H9 (cell line): ENCODE measurements around the gene MTO1. TPM values are rescaled to one million over a fixed set of nuclear protein-coding genes. Genes with fewer than 3 reads are reported as not detected.

Source experiments
- DNase-seq: peaks from one replicate; pipeline ENCODE4 v3.0.0-alpha.2; 2017
- H2AFZ ChIP-seq: one replicate; pipeline ENCODE4 v1.6.1; 2013; ENCODE audit warnings: mild to moderate bottlenecking, low read length, control low read depth, moderate library complexity
- H2AK5ac ChIP-seq: 2 replicates; pipeline ENCODE4 v1.6.1; 2013; ENCODE audit warnings: low read length, control low read depth, mixed read lengths; ENCODE audit not compliant: insufficient read length
- H2BK120ac ChIP-seq: one replicate; pipeline ENCODE4 v1.6.1; 2013; ENCODE audit warnings: low read depth, mild to moderate bottlenecking, low read length, control low read depth, inconsistent platforms; ENCODE audit not compliant: poor library complexity, severe bottlenecking
- H2BK12ac ChIP-seq: 2 replicates; pipeline ENCODE4 v1.6.1; 2013; ENCODE audit warnings: low read length, control low read depth, mixed read lengths, low read depth; ENCODE audit not compliant: insufficient read length
- H2BK15ac ChIP-seq: 2 replicates; pipeline ENCODE4 v1.6.1; 2013; ENCODE audit warnings: low read depth, low read length, control low read depth
- H2BK20ac ChIP-seq: one replicate; pipeline ENCODE4 v1.6.1; 2013; ENCODE audit warnings: low read depth, mild to moderate bottlenecking, low read length, control low read depth, inconsistent platforms; ENCODE audit not compliant: poor library complexity, severe bottlenecking
- H2BK5ac ChIP-seq: 2 replicates; pipeline ENCODE4 v1.6.1; 2013; ENCODE audit warnings: low read length, control low read depth, mixed read lengths; ENCODE audit not compliant: insufficient read length
- H3K14ac ChIP-seq: 2 replicates; pipeline ENCODE4 v1.6.1; 2013; ENCODE audit warnings: low read length, control low read depth; ENCODE audit not compliant: insufficient read depth
- H3K18ac ChIP-seq: 2 replicates; pipeline ENCODE4 v1.6.1; 2013; ENCODE audit warnings: low read depth, mild to moderate bottlenecking, mixed read lengths, low read length, control low read depth; ENCODE audit not compliant: insufficient read length
- H3K23ac ChIP-seq: 2 replicates; pipeline ENCODE4 v1.6.1; 2013; ENCODE audit warnings: low read length, control low read depth, mixed read lengths, low read depth; ENCODE audit not compliant: insufficient read length
- H3K23me2 ChIP-seq: 2 replicates; pipeline ENCODE4 v1.6.1; 2013; ENCODE audit warnings: low read depth, mild to moderate bottlenecking, mixed read lengths, low read length, control low read depth; ENCODE audit not compliant: insufficient read length, poor library complexity, severe bottlenecking
- H3K27ac ChIP-seq: 2 replicates; pipeline ENCODE4 v1.5.1; 2013; ENCODE audit warnings: low read length, control low read depth, mixed read lengths, low read depth; ENCODE audit not compliant: insufficient read length
- H3K27me3 ChIP-seq: 2 replicates; pipeline ENCODE4 v1.6.1; 2013; ENCODE audit warnings: low read length, control low read depth, inconsistent platforms; ENCODE audit not compliant: insufficient read depth
- H3K4ac ChIP-seq: 2 replicates; pipeline ENCODE4 v1.6.1; 2013; ENCODE audit warnings: low read depth, mild to moderate bottlenecking, control low read depth, inconsistent platforms, low read length, moderate library complexity
- H3K4me1 ChIP-seq: 2 replicates; pipeline ENCODE4 v1.6.1; 2013; ENCODE audit warnings: low read length, control low read depth, inconsistent platforms; ENCODE audit not compliant: insufficient read depth
- H3K4me2 ChIP-seq: 2 replicates; pipeline ENCODE4 v1.6.1; 2013; ENCODE audit warnings: low read length, control low read depth, mixed read lengths; ENCODE audit not compliant: insufficient read length, insufficient read depth
- H3K56ac ChIP-seq: 2 replicates; pipeline ENCODE4 v1.6.1; 2013; ENCODE audit warnings: low read depth, mild to moderate bottlenecking, mixed read lengths, low read length, control low read depth; ENCODE audit not compliant: insufficient read length
- H3K79me1 ChIP-seq: 2 replicates; pipeline ENCODE4 v1.6.1; 2013; ENCODE audit warnings: low read depth, mild to moderate bottlenecking, moderate library complexity, low read length, control low read depth, inconsistent platforms; ENCODE audit not compliant: insufficient read depth, poor library complexity, severe bottlenecking
- H3K79me2 ChIP-seq: 2 replicates; pipeline ENCODE4 v1.6.1; 2013; ENCODE audit warnings: low read length, control low read depth, inconsistent platforms; ENCODE audit not compliant: insufficient read depth
- H3K9ac ChIP-seq: 2 replicates; pipeline ENCODE4 v1.6.1; 2013; ENCODE audit warnings: low read length, control low read depth, mixed read lengths; ENCODE audit not compliant: insufficient read length; ENCODE audit errors: extremely low read depth
- H3K9me3 ChIP-seq: one replicate; pipeline ENCODE4 v1.6.1; 2013; ENCODE audit warnings: low read depth, low read length, inconsistent platforms; ENCODE audit not compliant: control insufficient read depth
- H3T11ph ChIP-seq: one replicate; pipeline ENCODE4 v1.6.1; 2013; ENCODE audit warnings: mild to moderate bottlenecking, low read length, control low read depth, inconsistent platforms
- H4K20me1 ChIP-seq: one replicate; pipeline ENCODE4 v1.6.1; 2013; ENCODE audit not compliant: control insufficient read depth, insufficient read length, insufficient read depth
- H4K5ac ChIP-seq: 2 replicates; pipeline ENCODE4 v1.6.1; 2013; ENCODE audit warnings: low read depth, mild to moderate bottlenecking, mixed read lengths, low read length, control low read depth; ENCODE audit not compliant: insufficient read length
- H4K8ac ChIP-seq: replicated peaks from 2 replicates; pipeline ENCODE4 v1.6.1; 2013; ENCODE audit warnings: low read length, control low read depth, mixed read lengths, low read depth; ENCODE audit not compliant: insufficient read length
- H4K91ac ChIP-seq: 2 replicates; pipeline ENCODE4 v1.6.1; 2013; ENCODE audit warnings: low read depth, mild to moderate bottlenecking, moderate library complexity, mixed read lengths, low read length, control low read depth; ENCODE audit not compliant: insufficient read length
- H3K27ac Mint-ChIP-seq, 3 experiments: 2 replicates in 2 of 3; 3 replicates in 1 of 3; pipeline ENCODE4 v1.8.0; 2020 to 2021; ENCODE audit warnings: mixed read lengths in 3 of 3, mild to moderate bottlenecking in 1 of 3, moderate library complexity in 1 of 3
- H3K27me3 Mint-ChIP-seq: 2 replicates; pipeline ENCODE4 v1.8.0; 2021; ENCODE audit warnings: low read depth, mild to moderate bottlenecking, moderate library complexity, mixed read lengths
- H3K36me3 Mint-ChIP-seq, 3 experiments: 2 replicates in 2 of 3; 3 replicates in 1 of 3; pipeline ENCODE4 v1.8.0; 2020 to 2021; ENCODE audit warnings: low read depth in 3 of 3, mixed read lengths in 3 of 3; ENCODE audit not compliant: insufficient read depth in 1 of 3
- H3K4me1 Mint-ChIP-seq, 2 experiments: 2 replicates each; pipeline ENCODE4 v1.8.0; 2020; ENCODE audit warnings: mixed read lengths in 2 of 2
- H3K4me3 Mint-ChIP-seq, 2 experiments: 2 replicates in 1 of 2; 3 replicates in 1 of 2; pipeline ENCODE4 v1.8.0; 2020 to 2021; ENCODE audit warnings: mild to moderate bottlenecking in 2 of 2, mixed read lengths in 2 of 2, moderate library complexity in 1 of 2
- H3K9me3 Mint-ChIP-seq, 2 experiments: 2 replicates in 1 of 2; 3 replicates in 1 of 2; pipeline ENCODE4 v1.8.0; 2020; ENCODE audit warnings: mild to moderate bottlenecking in 2 of 2, mixed read lengths in 2 of 2, moderate library complexity in 1 of 2
- WGBS: extraction: QIAGEN DNeasy Blood & Tissue Kit; methylation state at CpG from one replicate; pipeline ENCODE4 v1.1.7; 2013; ENCODE audit warnings: missing lambda C conversion rate, low lambda C conversion rate, mixed read lengths; ENCODE audit not compliant: insufficient read length; ENCODE audit errors: extremely low coverage; 5-methylcytosine and 5-hydroxymethylcytosine counted together
- total RNA-seq: library from RNA; stranded (reverse); gene quantifications from 2 replicates; pipeline ENCODE4 v1.2.1, GENCODE V29; 2021
- TF ChIP-seq, protein P1 (sequence below): fragments of 200-600 bp; sonication (generic); conservative IDR thresholded peaks from 3 replicates; pipeline ENCODE4 v1.8.0; 2021; ENCODE audit warnings: antibody characterized with exemption, mild to moderate bottlenecking

MTO1 gene
- total RNA-seq, 1 experiment from 2014 or later, result 27.8 TPM

DNA sequence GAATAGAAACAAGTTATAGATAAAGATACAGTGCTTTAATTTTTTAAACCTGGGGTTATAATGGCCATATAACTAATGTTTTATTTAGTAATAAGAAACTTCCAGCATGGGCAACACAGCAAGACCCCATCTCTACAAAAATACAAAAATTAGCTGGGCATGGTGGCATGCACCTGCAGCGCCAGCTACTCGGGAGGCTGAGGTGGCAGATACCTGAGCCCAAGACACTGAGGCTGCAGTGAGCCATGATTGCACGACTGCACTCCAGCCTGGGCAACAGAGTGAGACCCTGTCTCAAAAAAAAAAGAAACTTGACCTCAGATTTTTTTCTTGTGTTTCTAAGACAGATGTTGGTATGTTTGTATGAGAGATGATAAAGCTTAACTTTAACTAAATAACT lies 36.4 kb downstream of the MTO1 start:
- no peak overlapping the region for H3T11ph ChIP-seq
- H3K56ac ChIP-seq, result no peak overlapping the region
- no peak overlapping the region for H4K91ac ChIP-seq
- no peak overlapping the region for H4K5ac ChIP-seq
- H2BK20ac ChIP-seq, result no peak overlapping the region
- no peaks in the 10 kb centered on the region for H3K9me3 ChIP-seq
- Mint-ChIP-seq H3K27me3 (no peaks in the 10 kb centered on the region), H3K4me3 (no peak overlapping the region), H3K9me3 (no peaks in the 10 kb centered on the region), H3K36me3 (peaks cover 9 to 60% (median 35%) of the 10 kb centered on the region in 3 experiments; a peak in 6 of 7 replicates), H3K27ac (no peak overlapping the region), H3K4me1 (no peaks in the 10 kb centered on the region)
- no peak overlapping the region for H3K27ac ChIP-seq
- H3K18ac ChIP-seq, result no peak overlapping the region
- TF ChIP-seq, protein P1, sequence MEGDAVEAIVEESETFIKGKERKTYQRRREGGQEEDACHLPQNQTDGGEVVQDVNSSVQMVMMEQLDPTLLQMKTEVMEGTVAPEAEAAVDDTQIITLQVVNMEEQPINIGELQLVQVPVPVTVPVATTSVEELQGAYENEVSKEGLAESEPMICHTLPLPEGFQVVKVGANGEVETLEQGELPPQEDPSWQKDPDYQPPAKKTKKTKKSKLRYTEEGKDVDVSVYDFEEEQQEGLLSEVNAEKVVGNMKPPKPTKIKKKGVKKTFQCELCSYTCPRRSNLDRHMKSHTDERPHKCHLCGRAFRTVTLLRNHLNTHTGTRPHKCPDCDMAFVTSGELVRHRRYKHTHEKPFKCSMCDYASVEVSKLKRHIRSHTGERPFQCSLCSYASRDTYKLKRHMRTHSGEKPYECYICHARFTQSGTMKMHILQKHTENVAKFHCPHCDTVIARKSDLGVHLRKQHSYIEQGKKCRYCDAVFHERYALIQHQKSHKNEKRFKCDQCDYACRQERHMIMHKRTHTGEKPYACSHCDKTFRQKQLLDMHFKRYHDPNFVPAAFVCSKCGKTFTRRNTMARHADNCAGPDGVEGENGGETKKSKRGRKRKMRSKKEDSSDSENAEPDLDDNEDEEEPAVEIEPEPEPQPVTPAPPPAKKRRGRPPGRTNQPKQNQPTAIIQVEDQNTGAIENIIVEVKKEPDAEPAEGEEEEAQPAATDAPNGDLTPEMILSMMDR, result no peak
- H3K79me1 ChIP-seq, result no peaks in the 10 kb centered on the region
- no peak overlapping the region for H3K4ac ChIP-seq
- H4K8ac ChIP-seq, result no peak overlapping the region
- H3K23ac ChIP-seq, result no peak overlapping the region
- H2BK120ac ChIP-seq, result no peak overlapping the region
- no peaks in the 10 kb centered on the region for H3K79me2 ChIP-seq
- no peaks in the 10 kb centered on the region for H4K20me1 ChIP-seq
- no peaks in the 10 kb centered on the region for H3K27me3 ChIP-seq
- no peak overlapping the region for H3K9ac ChIP-seq
- WGBS, result no CpG with 5 or more reads among the region's 3 CpGs
- H2BK5ac ChIP-seq, result no peak overlapping the region
- H3K4me1 ChIP-seq, result no peaks in the 10 kb centered on the region
- no peak overlapping the region for H2AFZ ChIP-seq
- no peak overlapping the region for H2AK5ac ChIP-seq
- no peak overlapping the region for H2BK15ac ChIP-seq
- no peaks in the 10 kb centered on the region for H3K23me2 ChIP-seq
- no peak for DNase-seq
- no peak overlapping the region for H2BK12ac ChIP-seq
- H3K4me2 ChIP-seq, result no peak overlapping the region
- H3K14ac ChIP-seq, result no peak overlapping the region
